KMS-11 (cell line): ENCODE results near the gene EDAR.

Source experiments
- H2AFZ ChIP-seq: fragments of 200-600 bp; sonication (generic); 2 replicates; pipeline ENCODE4 v1.6.1; 2016; ENCODE audit warnings: antibody characterized with exemption, mixed run types, low read depth
- H3K27ac ChIP-seq: fragments of 200-600 bp; sonication (generic); 2 replicates; pipeline ENCODE4 v1.6.1; 2016; ENCODE audit warnings: mild to moderate bottlenecking, mixed run types
- H3K27me3 ChIP-seq: fragments of 200-600 bp; sonication (generic); 2 replicates; pipeline ENCODE4 v1.6.1; 2017; ENCODE audit warnings: mild to moderate bottlenecking, low read depth, mixed run types, moderate library complexity; ENCODE audit not compliant: insufficient read depth
- H3K36me3 ChIP-seq: fragments of 200-600 bp; sonication (generic); 2 replicates; pipeline ENCODE4 v1.6.1; 2017; ENCODE audit warnings: mild to moderate bottlenecking, mixed run types; ENCODE audit not compliant: insufficient read depth
- H3K4me1 ChIP-seq: fragments of 200-600 bp; sonication (generic); 2 replicates; pipeline ENCODE4 v1.6.1; 2016; ENCODE audit warnings: mild to moderate bottlenecking, low read depth, mixed run types; ENCODE audit not compliant: poor library complexity, severe bottlenecking
- H3K4me2 ChIP-seq: fragments of 200-600 bp; sonication (generic); 2 replicates; pipeline ENCODE4 v1.7.0; 2016; ENCODE audit warnings: mild to moderate bottlenecking, mixed run types
- H3K4me3 ChIP-seq: fragments of 200-600 bp; sonication (generic); IDR thresholded peaks from 2 replicates; pipeline ENCODE4 v1.6.1; 2017; ENCODE audit warnings: low read depth, low read length, mixed read lengths; ENCODE audit not compliant: insufficient read depth
- H3K79me2 ChIP-seq: fragments of 200-600 bp; sonication (generic); 2 replicates; pipeline ENCODE4 v1.6.1; 2016; ENCODE audit warnings: low read depth, mixed run types; ENCODE audit not compliant: insufficient read depth
- H3K9ac ChIP-seq: fragments of 200-600 bp; sonication (generic); 2 replicates; pipeline ENCODE4 v1.6.1; 2016; ENCODE audit warnings: mild to moderate bottlenecking, mixed run types
- H4K20me1 ChIP-seq: fragments of 200-600 bp; sonication (generic); 2 replicates; pipeline ENCODE4 v1.6.1; 2016; ENCODE audit warnings: mild to moderate bottlenecking, mixed run types; ENCODE audit not compliant: insufficient read depth
- CTCF ChIP-seq: fragments of 200-600 bp; sonication (generic); conservative IDR thresholded peaks from 2 replicates; pipeline ENCODE4 v1.6.1; 2017; ENCODE audit warnings: low read depth, mild to moderate bottlenecking, antibody characterized with exemption, low read length, moderate library complexity, mixed read lengths

Gene EDAR

DNA sequence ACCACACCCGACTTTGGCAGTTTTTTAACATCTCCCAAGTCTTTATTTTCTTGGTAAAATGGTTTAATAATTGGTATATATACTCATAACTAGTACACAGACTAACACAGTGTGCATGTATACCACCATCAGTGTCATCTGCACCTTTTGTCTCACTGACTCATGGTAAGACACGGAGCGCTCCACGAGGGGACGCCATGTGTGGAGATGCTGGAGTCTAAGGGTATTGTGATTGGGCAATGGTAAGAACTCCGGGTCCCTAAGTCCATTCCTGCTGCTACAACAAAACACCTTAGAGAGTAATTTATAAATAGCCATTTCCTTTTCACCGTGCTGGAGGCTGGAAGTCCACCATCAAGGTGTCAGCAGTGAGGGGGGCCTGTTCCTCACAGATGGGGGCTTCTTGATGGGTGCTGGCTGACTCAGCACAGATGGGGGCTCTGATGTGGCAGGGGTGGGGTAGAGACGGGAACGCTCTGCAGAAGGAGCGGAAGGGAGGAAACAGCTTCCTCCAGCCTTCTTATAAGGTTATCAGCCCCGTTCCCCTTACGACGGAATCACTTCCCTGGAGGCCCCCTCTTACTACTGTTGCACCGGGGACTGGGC, 42.0 kb upstream of the EDAR start:
- no peaks in the 10 kb centered on the region for H3K4me1 ChIP-seq
- TF ChIP-seq CTCF = no peak
- H4K20me1 ChIP-seq = no peaks in the 10 kb centered on the region
- H3K9ac ChIP-seq = no peak overlapping the region
- no peak overlapping the region for H3K4me2 ChIP-seq
- H3K27ac ChIP-seq = no peak overlapping the region
- no peaks in the 10 kb centered on the region for H3K27me3 ChIP-seq
- H2AFZ ChIP-seq = no peak overlapping the region
- no peaks in the 10 kb centered on the region for H3K79me2 ChIP-seq
- H3K36me3 ChIP-seq = no peaks in the 10 kb centered on the region
- no peak overlapping the region for H3K4me3 ChIP-seq

DNA sequence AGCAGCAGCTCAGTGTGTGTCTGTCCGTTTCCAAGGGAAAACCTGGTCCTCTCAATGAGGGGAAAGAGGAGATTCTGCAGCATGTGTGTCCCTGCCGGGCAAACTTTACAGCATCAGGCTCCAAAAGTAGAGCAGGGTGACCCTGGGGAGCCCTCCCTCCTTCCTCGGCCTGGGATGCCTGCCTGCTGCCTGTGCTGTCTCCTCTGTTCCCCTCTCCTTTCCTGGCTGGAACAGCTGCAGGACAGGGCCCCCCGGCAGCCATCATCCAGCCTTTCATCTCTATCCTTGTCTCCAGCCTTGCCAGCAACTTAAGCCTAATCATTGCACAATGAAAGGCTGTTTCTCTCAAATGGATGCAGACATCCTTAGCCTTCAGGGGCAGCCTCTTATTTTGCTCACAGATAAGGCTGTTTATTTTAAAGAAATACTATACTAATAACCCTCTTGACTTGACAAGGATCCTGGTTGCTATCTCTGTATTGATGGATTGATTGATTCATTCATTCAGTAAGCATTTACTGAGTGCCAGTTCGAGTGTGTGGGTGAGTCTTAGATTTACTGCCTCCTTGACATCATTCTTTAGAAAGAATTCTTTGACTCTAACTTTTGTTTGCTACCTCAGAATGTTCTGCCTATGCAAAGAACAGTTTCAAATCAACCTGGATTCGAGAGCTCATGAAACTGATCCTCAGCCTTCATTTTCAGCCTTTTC, 40.6 kb upstream of the EDAR start:
- Histone ChIP-seq H3K9ac (no peak overlapping the region), H3K27me3 (no peaks in the 10 kb centered on the region), H3K4me3 (no peak overlapping the region), H3K79me2 (no peaks in the 10 kb centered on the region), H3K4me1 (no peaks in the 10 kb centered on the region), H4K20me1 (no peaks in the 10 kb centered on the region), H2AFZ (no peak overlapping the region), H3K36me3 (no peaks in the 10 kb centered on the region), H3K4me2 (no peak overlapping the region), H3K27ac (no peak overlapping the region)
- no peak for TF ChIP-seq CTCF

DNA sequence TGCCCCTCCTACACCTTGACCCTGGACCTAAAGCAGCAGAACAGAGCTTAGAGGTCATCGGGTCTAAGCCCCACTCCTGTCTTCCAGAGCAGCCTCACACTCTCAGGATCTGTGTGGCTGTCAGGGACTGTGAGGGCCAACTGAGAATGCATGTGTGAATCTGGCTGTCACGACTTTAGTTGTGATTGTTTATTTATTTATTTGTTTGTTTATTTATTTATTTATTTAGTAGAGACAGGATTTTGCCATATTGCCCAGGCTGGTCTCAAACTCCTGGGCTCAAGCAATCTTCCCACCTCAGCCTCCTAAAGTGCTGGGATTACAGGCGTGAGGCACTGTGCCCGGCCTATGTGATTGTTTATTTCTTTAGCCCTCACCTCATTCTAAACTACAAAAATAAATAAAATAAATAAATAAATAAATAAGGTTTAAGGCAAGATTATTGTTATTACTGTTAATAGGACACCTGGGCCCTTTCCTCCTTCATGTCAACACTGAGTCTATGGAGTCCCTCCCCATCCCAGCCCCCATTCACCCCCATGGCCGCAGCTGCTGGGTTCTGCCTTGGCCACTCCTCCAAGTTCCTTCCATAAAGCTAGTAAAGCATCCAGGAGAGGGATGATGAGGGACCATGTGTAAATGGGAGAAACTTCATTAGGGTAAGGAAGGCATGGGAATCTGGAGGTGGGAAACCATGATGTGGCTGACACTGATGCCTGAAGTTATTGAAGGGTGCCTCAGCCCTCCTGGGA, 39.9 kb upstream of the EDAR start:
- Histone ChIP-seq H3K79me2 (no peaks in the 10 kb centered on the region), H3K4me2 (no peak overlapping the region), H3K9ac (no peak overlapping the region), H4K20me1 (no peaks in the 10 kb centered on the region), H2AFZ (no peak overlapping the region), H3K4me1 (no peaks in the 10 kb centered on the region), H3K27me3 (no peaks in the 10 kb centered on the region), H3K4me3 (no peak overlapping the region), H3K36me3 (no peaks in the 10 kb centered on the region), H3K27ac (no peak overlapping the region)
- no peak for TF ChIP-seq CTCF

DNA sequence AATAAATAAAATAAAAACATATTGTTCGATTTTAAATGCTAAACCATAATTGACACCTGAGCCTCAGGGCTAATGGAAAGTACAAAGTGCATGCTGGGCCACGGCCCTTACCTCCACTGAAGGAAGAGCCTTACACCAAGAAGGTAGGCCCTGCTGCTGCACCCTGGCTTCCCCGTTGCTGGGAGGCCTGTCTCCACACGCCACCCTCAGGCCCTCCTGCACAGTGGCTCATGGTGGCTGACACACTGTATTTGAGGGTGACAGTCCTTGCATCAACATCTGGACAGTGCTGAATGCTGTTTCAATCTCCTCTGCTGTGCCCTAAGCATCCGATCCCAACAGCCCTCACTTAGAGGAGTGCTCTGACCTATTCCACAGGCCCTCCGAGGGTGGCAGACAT, 39.3 kb upstream of the EDAR start:
- TF ChIP-seq CTCF = no peak
- Histone ChIP-seq H3K27ac (no peak overlapping the region), H3K79me2 (no peaks in the 10 kb centered on the region), H3K36me3 (no peaks in the 10 kb centered on the region), H3K4me3 (no peak overlapping the region), H3K4me2 (no peak overlapping the region), H3K9ac (no peak overlapping the region), H2AFZ (no peak overlapping the region), H3K27me3 (no peaks in the 10 kb centered on the region), H4K20me1 (no peaks in the 10 kb centered on the region), H3K4me1 (no peaks in the 10 kb centered on the region)
